SK-N-SH (cell line): ENCODE measurements around the gene PTTG1IP. TPM values are rescaled to one million over a fixed set of nuclear protein-coding genes. Genes with fewer than 3 reads are reported as not detected.

Experiments
- CTCF ChIA-PET: fragments of 300-600, 350-600 bp; formaldehyde crosslinking; extraction: SDS; loops from one replicate; lab custom pipeline; 2021; lab: Yijun Ruan, JAX
- POLR2A ChIA-PET: fragments of 350-600 bp; sonication (Branson Sonifier 250); formaldehyde crosslinking; extraction: SDS; loops from one replicate; lab custom pipeline; 2020; ENCODE audit warnings: antibody characterized with exemption, inconsistent platforms; lab: Yijun Ruan, JAX
- DNase-seq: peaks from one replicate; pipeline ENCODE4 v3.0.0; 2012
- H2AFZ ChIP-seq: fragments of 200-600 bp; sonication (generic); 2 replicates; pipeline ENCODE4 v1.8.1; 2016; ENCODE audit warnings: antibody characterized with exemption, mild to moderate bottlenecking, low read depth
- H3F3A ChIP-seq: fragments of 200-600 bp; sonication (generic); replicated peaks from 2 replicates; pipeline ENCODE3; 2016; ENCODE audit warnings: antibody characterized with exemption, mild to moderate bottlenecking; ENCODE audit not compliant: insufficient read depth
- H3K27ac ChIP-seq, 2 experiments: fragments of 200-500 bp in 1 of 2; fragments of 200-600 bp in 1 of 2; sonication (Bioruptor generic) in 1 of 2; sonication (generic), shearing (Covaris generic) in 1 of 2; 2 replicates each; pipeline versions ENCODE4 v1.5.1 to v1.6.1; 2014 to 2016; ENCODE audit warnings: low read depth in 2 of 2, inconsistent platforms in 1 of 2, low read length in 1 of 2, mild to moderate bottlenecking in 1 of 2, mixed read lengths in 1 of 2
- H3K27me3 ChIP-seq: fragments of 200-600 bp; sonication (generic), shearing (Covaris generic); 2 replicates; pipeline ENCODE4 v1.6.1; 2016; ENCODE audit warnings: mixed run types; ENCODE audit not compliant: insufficient read depth
- H3K36me3 ChIP-seq, 2 experiments: fragments of 200-500 bp in 1 of 2; fragments of 200-600 bp in 1 of 2; sonication (Bioruptor generic) in 1 of 2; sonication (generic) in 1 of 2; replicated peaks in 1 of 2; 2 replicates each; pipeline versions ENCODE3 to v1.5.1; 2014 to 2016; ENCODE audit warnings: low read length in 1 of 2, mild to moderate bottlenecking in 1 of 2; ENCODE audit not compliant: insufficient read depth in 2 of 2, control insufficient read depth in 1 of 2
- H3K4me1 ChIP-seq, 2 experiments: fragments of 200-500 bp in 1 of 2; fragments of 200-600 bp in 1 of 2; sonication (Bioruptor generic) in 1 of 2; sonication (generic), shearing (Covaris generic) in 1 of 2; 2 replicates each; pipeline versions ENCODE4 v1.5.1 to v1.6.1; 2014 to 2016; ENCODE audit warnings: low read depth in 1 of 2, low read length in 1 of 2, mixed run types in 1 of 2; ENCODE audit not compliant: insufficient read depth in 2 of 2, control insufficient read depth in 1 of 2
- H3K4me2 ChIP-seq: fragments of 200-600 bp; sonication (generic), shearing (Covaris generic); 2 replicates; pipeline ENCODE4 v1.6.1; 2017; ENCODE audit warnings: mixed run types
- H3K4me3 ChIP-seq, 2 experiments: fragments of 200-500 bp in 1 of 2; fragments of 200-600 bp in 1 of 2; sonication (Bioruptor generic) in 1 of 2; sonication (generic), shearing (Covaris generic) in 1 of 2; 2 replicates each; pipeline versions ENCODE4 v1.5.1 to v1.8.1; 2014 to 2016; ENCODE audit warnings: low read depth in 2 of 2, inconsistent platforms in 1 of 2, low read length in 1 of 2, mild to moderate bottlenecking in 1 of 2, mixed read lengths in 1 of 2, moderate library complexity in 1 of 2
- H3K79me2 ChIP-seq: fragments of 200-600 bp; sonication (generic); 2 replicates; pipeline ENCODE4 v1.8.1; 2017; ENCODE audit warnings: mild to moderate bottlenecking; ENCODE audit not compliant: insufficient read depth
- H3K9ac ChIP-seq: fragments of 200-600 bp; sonication (generic); 2 replicates; pipeline ENCODE4 v1.6.1; 2017; ENCODE audit warnings: mixed run types
- H3K9me2 ChIP-seq: fragments of 200-600 bp; sonication (generic); 2 replicates; pipeline ENCODE4 v1.6.1; 2017; ENCODE audit warnings: mixed run types
- H3K9me3 ChIP-seq: fragments of 200-600 bp; sonication (generic); 2 replicates; pipeline ENCODE4 v1.6.1; 2017; ENCODE audit warnings: mixed run types, mild to moderate bottlenecking, moderate library complexity
- H4K20me1 ChIP-seq: fragments of 200-600 bp; sonication (generic); 2 replicates; pipeline ENCODE4 v1.6.1; 2017; ENCODE audit warnings: mild to moderate bottlenecking, mixed run types; ENCODE audit not compliant: insufficient read depth
- EP300 ChIP-seq, 2 experiments: IDR thresholded peaks; 2 replicates each; pipeline versions ENCODE4 v1.4.0 to v1.6.1; 2012; ENCODE audit warnings: borderline replicate concordance in 1 of 2, low read depth in 1 of 2, low read length in 1 of 2
- EZH2phosphoT487 ChIP-seq: fragments of 200-600 bp; sonication (generic); IDR thresholded peaks from 2 replicates; pipeline ENCODE4 v1.6.1; 2017; ENCODE audit warnings: low read depth, mixed run types, mild to moderate bottlenecking, antibody characterized with exemption, moderate library complexity, borderline replicate concordance
- NFIC ChIP-seq: IDR thresholded peaks from 2 replicates; pipeline ENCODE4 v1.4.0; 2012; ENCODE audit warnings: borderline replicate concordance
- SMC3 ChIP-seq: IDR thresholded peaks from 2 replicates; pipeline ENCODE4 v1.6.1; 2012; ENCODE audit warnings: low read depth, low read length, improper control_type of control experiment
- TCF12 ChIP-seq: IDR thresholded peaks from 2 replicates; pipeline ENCODE4 v1.4.0; 2012
- WGBS: methylation state at CpG from one replicate; pipeline ENCODE4 v1.1.6; 2017; ENCODE audit warnings: low lambda C conversion rate; 5-methylcytosine and 5-hydroxymethylcytosine counted together
- polyA plus RNA-seq, 3 experiments: library from polyadenylated mRNA; depleted of rRNA; stranded (reverse); fragments of >200 nt; gene quantifications; 2 replicates each; pipeline ENCODE4 v1.2.3, GENCODE V29; 2012
- TF ChIP-seq, protein P1 (sequence below): fragments of 150-350 bp; IDR thresholded peaks from 2 replicates; pipeline ENCODE4 v1.6.1; 2016; ENCODE audit warnings: mild to moderate bottlenecking, low read depth, low read length
- TF ChIP-seq, protein P2 (sequence below): IDR thresholded peaks from 2 replicates; pipeline ENCODE4 v1.6.1; 2012; ENCODE audit warnings: mild to moderate bottlenecking, low read depth, low read length, moderate library complexity
- TF ChIP-seq, protein P3 (sequence below): IDR thresholded peaks from 2 replicates; pipeline ENCODE4 v1.4.0; 2012; ENCODE audit warnings: low read depth, borderline replicate concordance
- TF ChIP-seq, protein P4 (sequence below): fragments of 200-600 bp; sonication (generic); IDR thresholded peaks from 2 replicates; pipeline ENCODE4 v1.6.1; 2017; ENCODE audit warnings: antibody characterized with exemption, mild to moderate bottlenecking, moderate library complexity

PTTG1IP gene
- polyA plus RNA-seq, 1 of the 3 experiments (the other 2 are of a cell fraction), result 171 TPM

GRCh38 chr21:44887126-44887806, 13.8 kb upstream of the PTTG1IP start:
- POLR2A ChIA-PET, result no interaction called here
- no peaks in the 10 kb centered on the region for H3K79me2 ChIP-seq
- H3F3A ChIP-seq, result no peaks in the 10 kb centered on the region
- no peak overlapping the region for H3K9ac ChIP-seq
- H3K36me3 ChIP-seq, result no peaks in the 10 kb centered on the region
- H3K4me2 ChIP-seq, result no peak overlapping the region
- no peaks in the 10 kb centered on the region for H3K9me2 ChIP-seq
- TF ChIP-seq, protein P1, sequence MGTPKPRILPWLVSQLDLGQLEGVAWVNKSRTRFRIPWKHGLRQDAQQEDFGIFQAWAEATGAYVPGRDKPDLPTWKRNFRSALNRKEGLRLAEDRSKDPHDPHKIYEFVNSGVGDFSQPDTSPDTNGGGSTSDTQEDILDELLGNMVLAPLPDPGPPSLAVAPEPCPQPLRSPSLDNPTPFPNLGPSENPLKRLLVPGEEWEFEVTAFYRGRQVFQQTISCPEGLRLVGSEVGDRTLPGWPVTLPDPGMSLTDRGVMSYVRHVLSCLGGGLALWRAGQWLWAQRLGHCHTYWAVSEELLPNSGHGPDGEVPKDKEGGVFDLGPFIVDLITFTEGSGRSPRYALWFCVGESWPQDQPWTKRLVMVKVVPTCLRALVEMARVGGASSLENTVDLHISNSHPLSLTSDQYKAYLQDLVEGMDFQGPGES, result no peak
- TF ChIP-seq, protein P2, sequence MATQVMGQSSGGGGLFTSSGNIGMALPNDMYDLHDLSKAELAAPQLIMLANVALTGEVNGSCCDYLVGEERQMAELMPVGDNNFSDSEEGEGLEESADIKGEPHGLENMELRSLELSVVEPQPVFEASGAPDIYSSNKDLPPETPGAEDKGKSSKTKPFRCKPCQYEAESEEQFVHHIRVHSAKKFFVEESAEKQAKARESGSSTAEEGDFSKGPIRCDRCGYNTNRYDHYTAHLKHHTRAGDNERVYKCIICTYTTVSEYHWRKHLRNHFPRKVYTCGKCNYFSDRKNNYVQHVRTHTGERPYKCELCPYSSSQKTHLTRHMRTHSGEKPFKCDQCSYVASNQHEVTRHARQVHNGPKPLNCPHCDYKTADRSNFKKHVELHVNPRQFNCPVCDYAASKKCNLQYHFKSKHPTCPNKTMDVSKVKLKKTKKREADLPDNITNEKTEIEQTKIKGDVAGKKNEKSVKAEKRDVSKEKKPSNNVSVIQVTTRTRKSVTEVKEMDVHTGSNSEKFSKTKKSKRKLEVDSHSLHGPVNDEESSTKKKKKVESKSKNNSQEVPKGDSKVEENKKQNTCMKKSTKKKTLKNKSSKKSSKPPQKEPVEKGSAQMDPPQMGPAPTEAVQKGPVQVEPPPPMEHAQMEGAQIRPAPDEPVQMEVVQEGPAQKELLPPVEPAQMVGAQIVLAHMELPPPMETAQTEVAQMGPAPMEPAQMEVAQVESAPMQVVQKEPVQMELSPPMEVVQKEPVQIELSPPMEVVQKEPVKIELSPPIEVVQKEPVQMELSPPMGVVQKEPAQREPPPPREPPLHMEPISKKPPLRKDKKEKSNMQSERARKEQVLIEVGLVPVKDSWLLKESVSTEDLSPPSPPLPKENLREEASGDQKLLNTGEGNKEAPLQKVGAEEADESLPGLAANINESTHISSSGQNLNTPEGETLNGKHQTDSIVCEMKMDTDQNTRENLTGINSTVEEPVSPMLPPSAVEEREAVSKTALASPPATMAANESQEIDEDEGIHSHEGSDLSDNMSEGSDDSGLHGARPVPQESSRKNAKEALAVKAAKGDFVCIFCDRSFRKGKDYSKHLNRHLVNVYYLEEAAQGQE, result no peak
- no peak for TF ChIP-seq EZH2phosphoT487
- no peak for TF ChIP-seq NFIC
- TF ChIP-seq, protein P3, sequence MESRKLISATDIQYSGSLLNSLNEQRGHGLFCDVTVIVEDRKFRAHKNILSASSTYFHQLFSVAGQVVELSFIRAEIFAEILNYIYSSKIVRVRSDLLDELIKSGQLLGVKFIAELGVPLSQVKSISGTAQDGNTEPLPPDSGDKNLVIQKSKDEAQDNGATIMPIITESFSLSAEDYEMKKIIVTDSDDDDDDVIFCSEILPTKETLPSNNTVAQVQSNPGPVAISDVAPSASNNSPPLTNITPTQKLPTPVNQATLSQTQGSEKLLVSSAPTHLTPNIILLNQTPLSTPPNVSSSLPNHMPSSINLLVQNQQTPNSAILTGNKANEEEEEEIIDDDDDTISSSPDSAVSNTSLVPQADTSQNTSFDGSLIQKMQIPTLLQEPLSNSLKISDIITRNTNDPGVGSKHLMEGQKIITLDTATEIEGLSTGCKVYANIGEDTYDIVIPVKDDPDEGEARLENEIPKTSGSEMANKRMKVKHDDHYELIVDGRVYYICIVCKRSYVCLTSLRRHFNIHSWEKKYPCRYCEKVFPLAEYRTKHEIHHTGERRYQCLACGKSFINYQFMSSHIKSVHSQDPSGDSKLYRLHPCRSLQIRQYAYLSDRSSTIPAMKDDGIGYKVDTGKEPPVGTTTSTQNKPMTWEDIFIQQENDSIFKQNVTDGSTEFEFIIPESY, result no peak
- no peak for TF ChIP-seq TCF12
- TF ChIP-seq EP300 (IDR thresholded peaks at IDR 0.05; ENCODE audit: borderline replicate concordance in 1 of 2, low read depth in 1 of 2, low read length in 1 of 2), result no peak
- TF ChIP-seq, protein P4, sequence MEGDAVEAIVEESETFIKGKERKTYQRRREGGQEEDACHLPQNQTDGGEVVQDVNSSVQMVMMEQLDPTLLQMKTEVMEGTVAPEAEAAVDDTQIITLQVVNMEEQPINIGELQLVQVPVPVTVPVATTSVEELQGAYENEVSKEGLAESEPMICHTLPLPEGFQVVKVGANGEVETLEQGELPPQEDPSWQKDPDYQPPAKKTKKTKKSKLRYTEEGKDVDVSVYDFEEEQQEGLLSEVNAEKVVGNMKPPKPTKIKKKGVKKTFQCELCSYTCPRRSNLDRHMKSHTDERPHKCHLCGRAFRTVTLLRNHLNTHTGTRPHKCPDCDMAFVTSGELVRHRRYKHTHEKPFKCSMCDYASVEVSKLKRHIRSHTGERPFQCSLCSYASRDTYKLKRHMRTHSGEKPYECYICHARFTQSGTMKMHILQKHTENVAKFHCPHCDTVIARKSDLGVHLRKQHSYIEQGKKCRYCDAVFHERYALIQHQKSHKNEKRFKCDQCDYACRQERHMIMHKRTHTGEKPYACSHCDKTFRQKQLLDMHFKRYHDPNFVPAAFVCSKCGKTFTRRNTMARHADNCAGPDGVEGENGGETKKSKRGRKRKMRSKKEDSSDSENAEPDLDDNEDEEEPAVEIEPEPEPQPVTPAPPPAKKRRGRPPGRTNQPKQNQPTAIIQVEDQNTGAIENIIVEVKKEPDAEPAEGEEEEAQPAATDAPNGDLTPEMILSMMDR, result no peak
- TF ChIP-seq SMC3, result no peak
- TF ChIP-seq, all 33 proteins: peak for 0
- Histone ChIP-seq H3K27ac (no peak overlapping the region), H3K4me1 (peaks cover 0 to 5% of the 10 kb centered on the region in 2 experiments; a peak in 1 of 4 replicates), H2AFZ (no peak overlapping the region), H3K27me3 (no peaks in the 10 kb centered on the region; the same call in 1 of the 2 replicates), H3K9me3 (no peaks in the 10 kb centered on the region), H3K4me3 (no peak overlapping the region), H4K20me1 (no peaks in the 10 kb centered on the region)
- WGBS, result 67% methylated on average over 5 of the region's 11 CpGs
- DNase-seq, result no peak
- CTCF ChIA-PET, result interaction anchor here (1.4 to 2.5 kb wide), 2 partner anchors 45 to 87 kb away, joined by 5 to 11 read pairs; partner anchors contain the start of gene UBE2G2
